SK-N-SH treated with all-trans-retinoic acid at 6 μM for 48 hours (cell line): ENCODE measurements around the gene SSTR5.

Experiments used
- ATAC-seq: fragments of 200-7000 bp; cut with Tn5 transposase; 3 replicates; pipeline ENCODE4 v1.9.1; 2020; ENCODE audit warnings: mild to moderate bottlenecking, moderate library complexity
- ARNTL ChIP-seq: fragments of 450-650 bp; formaldehyde crosslinking; IDR thresholded peaks from 2 replicates; pipeline ENCODE4 v1.5.0; 2020; ENCODE audit warnings: low read depth, mild to moderate bottlenecking, moderate library complexity, borderline replicate concordance
- BACH2 ChIP-seq: fragments of 250-450 bp; sonication (Bioruptor Pico); IDR thresholded peaks from 2 replicates; pipeline ENCODE4 v1.9.0; 2021; ENCODE audit warnings: mild to moderate bottlenecking, borderline replicate concordance
- CSDC2 ChIP-seq: fragments of 250-450 bp; sonication (Bioruptor Pico); IDR thresholded peaks from 2 replicates; pipeline ENCODE4 v1.5.0; 2020; ENCODE audit warnings: mild to moderate bottlenecking, moderate library complexity
- CSRNP3 ChIP-seq: fragments of 250-450 bp; sonication (Bioruptor Pico); IDR thresholded peaks from 2 replicates; pipeline ENCODE4 v1.5.1; 2021; ENCODE audit warnings: mild to moderate bottlenecking, moderate library complexity
- ESRRG ChIP-seq: fragments of 250-450 bp; sonication (Bioruptor Pico); IDR thresholded peaks from 2 replicates; pipeline ENCODE4 v1.6.1; 2021; ENCODE audit warnings: mild to moderate bottlenecking
- GLIS3 ChIP-seq: fragments of 250-450 bp; sonication (Bioruptor Pico); IDR thresholded peaks from 2 replicates; pipeline ENCODE4 v1.5.0; 2020; ENCODE audit warnings: mild to moderate bottlenecking, moderate library complexity
- ISL1 ChIP-seq: fragments of 250-450 bp; sonication (Bioruptor Pico); IDR thresholded peaks from 2 replicates; pipeline ENCODE4 v2.1.2; 2022; ENCODE audit warnings: mild to moderate bottlenecking, moderate library complexity
- PATZ1 ChIP-seq: fragments of 250-450 bp; sonication (Bioruptor Pico); IDR thresholded peaks from 2 replicates; pipeline ENCODE4 v1.8.0; 2020; ENCODE audit warnings: mild to moderate bottlenecking, moderate library complexity, borderline replicate concordance
- POU6F1 ChIP-seq: fragments of 250-450 bp; sonication (Bioruptor Pico); IDR thresholded peaks from 2 replicates; pipeline ENCODE4 v1.8.0; 2021; ENCODE audit warnings: low read depth, mild to moderate bottlenecking, moderate library complexity, borderline replicate concordance
- PPARA ChIP-seq: fragments of 250-450 bp; sonication (Bioruptor Pico); IDR thresholded peaks from 2 replicates; pipeline ENCODE4 v1.5.0; 2020; ENCODE audit warnings: mild to moderate bottlenecking, borderline replicate concordance
- RARB ChIP-seq: fragments of 250-450 bp; sonication (Bioruptor Pico); IDR thresholded peaks from 2 replicates; pipeline ENCODE4 v1.8.0; 2021; ENCODE audit warnings: mild to moderate bottlenecking, moderate library complexity
- SNAI2 ChIP-seq: fragments of 250-450 bp; sonication (Bioruptor Pico); IDR thresholded peaks from 2 replicates; pipeline ENCODE4 v1.5.0; 2020; ENCODE audit warnings: mild to moderate bottlenecking, moderate library complexity
- TCF4 ChIP-seq: fragments of 250-450 bp; sonication (Bioruptor Pico); IDR thresholded peaks from 2 replicates; pipeline ENCODE4 v1.8.0; 2021; ENCODE audit warnings: mild to moderate bottlenecking, moderate library complexity, borderline replicate concordance
- TSHZ2 ChIP-seq: fragments of 250-450 bp; sonication (Bioruptor Pico); IDR thresholded peaks from 2 replicates; pipeline ENCODE4 v1.5.0; 2020; ENCODE audit warnings: mild to moderate bottlenecking, moderate library complexity
- ZC3H10 ChIP-seq: fragments of 250-450 bp; sonication (Bioruptor Pico); IDR thresholded peaks from 2 replicates; pipeline ENCODE4 v1.5.1; 2021; ENCODE audit warnings: mild to moderate bottlenecking, moderate library complexity
- ZFP3 ChIP-seq: fragments of 250-450 bp; sonication (Bioruptor Pico); IDR thresholded peaks from 2 replicates; pipeline ENCODE4 v1.5.0; 2020; ENCODE audit warnings: mild to moderate bottlenecking, moderate library complexity
- ZFP30 ChIP-seq: fragments of 450-650 bp; formaldehyde crosslinking; IDR thresholded peaks from 2 replicates; pipeline ENCODE4 v1.5.0; 2022; ENCODE audit warnings: mild to moderate bottlenecking, moderate library complexity
- ZNF565 ChIP-seq: fragments of 450-650 bp; formaldehyde crosslinking; conservative IDR thresholded peaks from 2 replicates; pipeline ENCODE4 v1.5.0; 2020; ENCODE audit warnings: low read depth, mild to moderate bottlenecking, moderate library complexity
- ZNF70 ChIP-seq: fragments of 450-650 bp; formaldehyde crosslinking; IDR thresholded peaks from 2 replicates; pipeline ENCODE4 v1.5.0; 2020; ENCODE audit warnings: mild to moderate bottlenecking, moderate library complexity
- ZNF8 ChIP-seq: fragments of 450-650 bp; formaldehyde crosslinking; IDR thresholded peaks from 2 replicates; pipeline ENCODE4 v1.5.0; 2020; ENCODE audit warnings: mild to moderate bottlenecking, moderate library complexity

SSTR5 gene

GRCh38 chr16:1059310-1059709 lies 13.2 kb upstream of the SSTR5 start:
- TF ChIP-seq PATZ1 (no peak), ZFP30 (CRISPR knock-in tag) (peak; percentile 75), POU6F1 (CRISPR knock-in tag) (no peak), ZNF565 (CRISPR knock-in tag) (no peak), BACH2 (no peak), SNAI2 (CRISPR knock-in tag) (no peak), ISL1 (no peak), TSHZ2 (CRISPR knock-in tag) (no peak)
- TF ChIP-seq, all 23 proteins: peak for 1
- ATAC-seq = no peak

- TF ChIP-seq TSHZ2 (CRISPR knock-in tag) = no peak
- no peak for TF ChIP-seq ARNTL
- TF ChIP-seq ZFP3 (CRISPR knock-in tag) = no peak
- no peak for TF ChIP-seq GLIS3
- no peak for TF ChIP-seq ZNF8 (CRISPR knock-in tag)
- TF ChIP-seq CSRNP3 = no peak
- no peak for TF ChIP-seq ISL1
- no peak for TF ChIP-seq POU6F1 (CRISPR knock-in tag)
- TF ChIP-seq BACH2 = no peak
- TF ChIP-seq ZC3H10 (CRISPR knock-in tag) = no peak
- no peak for TF ChIP-seq ZFP30 (CRISPR knock-in tag)
- no peak for TF ChIP-seq TCF4
- no peak for TF ChIP-seq SNAI2 (CRISPR knock-in tag)
- no peak for TF ChIP-seq PATZ1
- TF ChIP-seq RARB (CRISPR knock-in tag) = no peak
- no peak for TF ChIP-seq CSDC2 (CRISPR knock-in tag)
- no peak for TF ChIP-seq ZNF70 (CRISPR knock-in tag)
- no peak for TF ChIP-seq PPARA (CRISPR knock-in tag)
- TF ChIP-seq ESRRG (CRISPR knock-in tag) = no peak
- TF ChIP-seq, all 23 proteins: peak for 0
- no peak for ATAC-seq
These were observed 11.9 kb upstream of the SSTR5 start for GRCh38 chr16:1060416-1061340.
